Measurements from ENCODE around the gene TNFRSF19.

DNA sequence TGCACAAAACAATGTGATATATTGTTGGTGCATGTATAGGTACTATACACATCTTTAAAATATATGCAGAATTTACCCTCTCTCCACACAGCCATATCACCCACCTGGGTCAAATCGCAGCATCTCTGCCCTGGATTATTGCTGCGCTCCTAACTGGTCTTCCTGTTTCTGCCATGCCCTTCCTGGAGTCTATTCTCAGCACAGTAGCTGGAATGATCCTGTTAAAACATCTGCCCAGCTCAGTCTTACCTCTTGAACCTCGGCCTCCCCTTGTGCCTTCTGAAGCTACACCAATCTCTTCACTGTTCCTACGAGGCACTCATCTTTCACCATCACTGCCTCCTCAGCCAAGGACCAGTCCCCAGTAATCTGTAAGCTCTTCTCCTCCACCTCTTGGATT, 25.5 kb upstream of the TNFRSF19 start:
- TF ChIP-seq, protein P1, sequence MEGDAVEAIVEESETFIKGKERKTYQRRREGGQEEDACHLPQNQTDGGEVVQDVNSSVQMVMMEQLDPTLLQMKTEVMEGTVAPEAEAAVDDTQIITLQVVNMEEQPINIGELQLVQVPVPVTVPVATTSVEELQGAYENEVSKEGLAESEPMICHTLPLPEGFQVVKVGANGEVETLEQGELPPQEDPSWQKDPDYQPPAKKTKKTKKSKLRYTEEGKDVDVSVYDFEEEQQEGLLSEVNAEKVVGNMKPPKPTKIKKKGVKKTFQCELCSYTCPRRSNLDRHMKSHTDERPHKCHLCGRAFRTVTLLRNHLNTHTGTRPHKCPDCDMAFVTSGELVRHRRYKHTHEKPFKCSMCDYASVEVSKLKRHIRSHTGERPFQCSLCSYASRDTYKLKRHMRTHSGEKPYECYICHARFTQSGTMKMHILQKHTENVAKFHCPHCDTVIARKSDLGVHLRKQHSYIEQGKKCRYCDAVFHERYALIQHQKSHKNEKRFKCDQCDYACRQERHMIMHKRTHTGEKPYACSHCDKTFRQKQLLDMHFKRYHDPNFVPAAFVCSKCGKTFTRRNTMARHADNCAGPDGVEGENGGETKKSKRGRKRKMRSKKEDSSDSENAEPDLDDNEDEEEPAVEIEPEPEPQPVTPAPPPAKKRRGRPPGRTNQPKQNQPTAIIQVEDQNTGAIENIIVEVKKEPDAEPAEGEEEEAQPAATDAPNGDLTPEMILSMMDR (IDR thresholded peaks at IDR 0.05; ENCODE audit: low read length): no peak
- no peak for TF ChIP-seq EZH2 (IDR thresholded peaks at IDR 0.05; ENCODE audit: borderline replicate concordance, low read length)
